K562 (cell line): ENCODE data around the gene BTBD2. TPM values are rescaled to one million over a fixed set of nuclear protein-coding genes. Genes with fewer than 3 reads are reported as not detected.

Source experiments
- RBBP5 ChIP-seq: fragments of 200-600 bp; sonication (generic); IDR thresholded peaks from 2 replicates; pipeline ENCODE4 v1.6.1; 2012; ENCODE audit warnings: borderline replicate concordance, mild to moderate bottlenecking, low read length, control low read depth, inconsistent platforms; ENCODE audit not compliant: insufficient read depth, poor library complexity, severe bottlenecking
- TEAD2 ChIP-seq: fragments of 450-650 bp; IDR thresholded peaks from 2 replicates; pipeline ENCODE4 v1.6.1; 2016; ENCODE audit warnings: missing genetic modification characterization, control low read depth, missing compliant biosample characterization
- polyA plus RNA-seq, 8 experiments: library from polyadenylated mRNA; depleted of rRNA in 4 of 8; stranded (reverse) in 5 of 8; unstranded in 3 of 8; fragments of >200 nt; fragmentation: Nextera tagmentation in 2 of 8; fragmentation: Illumina TruSeq in 1 of 8; extraction: Ambion mirVana in 2 of 8; extraction: Trizol in 1 of 8; gene quantifications; 2 replicates each; pipeline versions ENCODE4 v1.2.1 to v1.2.3, GENCODE V29; 2011 to 2014; ENCODE audit warnings: inconsistent platforms in 1 of 8, missing spikeins in 1 of 8
- total RNA-seq, 7 experiments: library from RNA; depleted of rRNA in 6 of 7; stranded (reverse); fragments of >200 nt in 6 of 7; fragmentation: Illumina TruSeq in 2 of 7; extraction: Trizol in 2 of 7; gene quantifications; 2 replicates each; pipeline versions ENCODE4 v1.2.1 to v1.2.3, GENCODE V29; 2011 to 2021; ENCODE audit warnings: low replicate concordance in 1 of 7
- TF ChIP-seq, protein P1 (sequence below), 2 experiments: fragments of 250-450 bp in 1 of 2; fragments of 450-650 bp in 1 of 2; sonication (Bioruptor Pico) in 1 of 2; IDR thresholded peaks; 2 replicates each; pipeline versions ENCODE4 v1.6.1 to v1.8.0; 2016 to 2021; ENCODE audit warnings: mild to moderate bottlenecking in 2 of 2, moderate library complexity in 2 of 2, missing compliant biosample characterization in 1 of 2, missing genetic modification characterization in 1 of 2
- TF ChIP-seq, protein P2 (sequence below): sonication (generic); formaldehyde crosslinking; IDR thresholded peaks from 2 replicates; pipeline ENCODE4 v1.8.1; 2023; ENCODE audit warnings: mild to moderate bottlenecking, missing genetic modification reagents
- TF ChIP-seq, protein P3 (sequence below): sonication (generic); formaldehyde crosslinking; IDR thresholded peaks from 2 replicates; pipeline ENCODE4 v1.8.0; 2022; ENCODE audit warnings: mild to moderate bottlenecking, missing genetic modification reagents

BTBD2 gene
- total and polyA plus RNA-seq, 9 of the 15 experiments (the other 6 are each of a cell fraction or from before 2014, with no cell fraction given): 0.10 to 15.6 (median 6.9) TPM

DNA sequence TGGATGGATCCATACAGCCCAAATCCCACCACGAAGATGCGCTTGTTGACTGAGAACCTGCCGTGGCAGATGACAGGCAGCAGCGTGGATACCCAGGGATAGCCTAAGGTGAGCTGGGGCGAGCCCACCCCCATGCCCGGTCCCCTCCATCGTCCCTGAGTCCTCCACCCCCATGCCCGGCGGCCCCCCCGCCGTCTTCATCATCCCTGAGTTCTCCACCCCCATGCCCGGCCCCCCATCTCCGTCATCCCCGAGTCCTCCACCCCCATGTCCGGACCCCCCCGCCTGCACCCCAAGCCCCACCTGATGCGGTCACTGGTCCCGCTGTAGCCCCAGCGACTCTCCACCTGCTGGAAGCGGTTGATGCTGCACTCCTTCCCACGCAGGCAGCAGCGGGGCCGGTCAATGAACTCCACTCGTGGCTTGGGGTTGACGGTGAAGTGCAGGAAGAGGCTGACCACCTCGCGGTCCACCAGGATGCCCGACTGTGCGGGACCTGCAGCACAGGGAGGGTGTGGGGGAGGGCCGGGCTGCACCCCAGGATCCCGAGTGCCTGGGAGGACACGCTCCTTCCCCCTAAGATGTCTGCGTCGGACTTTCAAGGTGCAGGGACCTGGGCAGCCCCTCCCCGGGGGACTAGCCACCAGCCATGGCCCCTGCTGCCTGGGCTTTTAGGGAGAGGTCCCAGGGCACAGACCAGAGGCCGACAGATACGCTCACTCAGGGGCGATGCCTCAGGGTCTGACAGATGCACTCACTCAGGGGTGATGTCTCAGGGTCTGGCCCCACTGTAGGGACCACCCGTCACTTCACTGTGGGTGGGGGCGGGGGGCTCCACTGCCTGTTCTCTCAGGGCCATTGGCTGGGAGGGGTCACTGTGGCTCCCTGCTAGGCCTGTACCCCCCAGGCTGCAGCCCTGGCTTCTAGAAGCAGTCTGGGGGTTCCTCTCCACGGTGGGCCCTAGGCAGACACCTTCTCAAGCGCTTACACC, 28.0 kb downstream of the BTBD2 start (continued):
- TF ChIP-seq, protein P1, sequence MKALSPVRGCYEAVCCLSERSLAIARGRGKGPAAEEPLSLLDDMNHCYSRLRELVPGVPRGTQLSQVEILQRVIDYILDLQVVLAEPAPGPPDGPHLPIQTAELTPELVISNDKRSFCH (CRISPR knock-in tag; IDR thresholded peaks at IDR 0.05): no peak
- TF ChIP-seq, protein P1 (tag; IDR thresholded peaks at IDR 0.05): no peak
- TF ChIP-seq RBBP5: no peak
- TF ChIP-seq TEAD2 (tag): no peak
- TF ChIP-seq, protein P2, sequence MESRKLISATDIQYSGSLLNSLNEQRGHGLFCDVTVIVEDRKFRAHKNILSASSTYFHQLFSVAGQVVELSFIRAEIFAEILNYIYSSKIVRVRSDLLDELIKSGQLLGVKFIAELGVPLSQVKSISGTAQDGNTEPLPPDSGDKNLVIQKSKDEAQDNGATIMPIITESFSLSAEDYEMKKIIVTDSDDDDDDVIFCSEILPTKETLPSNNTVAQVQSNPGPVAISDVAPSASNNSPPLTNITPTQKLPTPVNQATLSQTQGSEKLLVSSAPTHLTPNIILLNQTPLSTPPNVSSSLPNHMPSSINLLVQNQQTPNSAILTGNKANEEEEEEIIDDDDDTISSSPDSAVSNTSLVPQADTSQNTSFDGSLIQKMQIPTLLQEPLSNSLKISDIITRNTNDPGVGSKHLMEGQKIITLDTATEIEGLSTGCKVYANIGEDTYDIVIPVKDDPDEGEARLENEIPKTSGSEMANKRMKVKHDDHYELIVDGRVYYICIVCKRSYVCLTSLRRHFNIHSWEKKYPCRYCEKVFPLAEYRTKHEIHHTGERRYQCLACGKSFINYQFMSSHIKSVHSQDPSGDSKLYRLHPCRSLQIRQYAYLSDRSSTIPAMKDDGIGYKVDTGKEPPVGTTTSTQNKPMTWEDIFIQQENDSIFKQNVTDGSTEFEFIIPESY: peak; percentile 100
- TF ChIP-seq, protein P3, sequence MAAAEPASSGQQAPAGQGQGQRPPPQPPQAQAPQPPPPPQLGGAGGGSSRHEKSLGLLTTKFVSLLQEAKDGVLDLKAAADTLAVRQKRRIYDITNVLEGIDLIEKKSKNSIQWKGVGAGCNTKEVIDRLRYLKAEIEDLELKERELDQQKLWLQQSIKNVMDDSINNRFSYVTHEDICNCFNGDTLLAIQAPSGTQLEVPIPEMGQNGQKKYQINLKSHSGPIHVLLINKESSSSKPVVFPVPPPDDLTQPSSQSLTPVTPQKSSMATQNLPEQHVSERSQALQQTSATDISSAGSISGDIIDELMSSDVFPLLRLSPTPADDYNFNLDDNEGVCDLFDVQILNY (CRISPR knock-in tag): no peak
